HT-29 (cell line): ENCODE data around the gene HCRTR1. TPM values are rescaled to one million over a fixed set of nuclear protein-coding genes. Genes with fewer than 3 reads are reported as not detected.

ENCODE experiments used
- DNase-seq: peaks from one replicate; pipeline ENCODE4 v3.0.0-alpha.2; 2015; ENCODE audit warnings: low spot score
- total RNA-seq: library from RNA; depleted of rRNA; stranded (reverse); fragments of >200 nt; shearing (Covaris generic); gene quantifications from 2 replicates; pipeline ENCODE4 v1.2.3, GENCODE V29; 2014

The HCRTR1 gene
- total RNA-seq, 1 experiment from 2014 or later: not detected

- DNase-seq: no peak
Measured at GRCh38 chr1:31626223-31627207, 9.0 kb downstream of the HCRTR1 start.

GRCh38 chr1:31627301-31627929, 9.9 kb downstream of the HCRTR1 start:
- DNase-seq: no peak

- DNase-seq: no peak
Measured at GRCh38 chr1:31627930-31628559, 10.6 kb downstream of the HCRTR1 start.

GRCh38 chr1:31628931-31629556, 11.6 kb downstream of the HCRTR1 start:
- no peak for DNase-seq

GRCh38 chr1:31632649-31633048, 15.2 kb downstream of the HCRTR1 start:
- DNase-seq: no peak

- DNase-seq: peak; percentile 40
Measured at GRCh38 chr1:31633117-31633516, 15.6 kb downstream of the HCRTR1 start.

- DNase-seq: no peak
Measured at GRCh38 chr1:31637915-31638673, 20.6 kb downstream of the HCRTR1 start.

- DNase-seq: no peak
Measured at GRCh38 chr1:31639543-31639942, 22.1 kb downstream of the HCRTR1 start.

GRCh38 chr1:31640179-31640578, 22.7 kb downstream of the HCRTR1 start:
- no peak for DNase-seq

GRCh38 chr1:31640964-31641363, 23.5 kb downstream of the HCRTR1 start:
- DNase-seq: no peak

- no peak for DNase-seq
Measured at GRCh38 chr1:31642366-31642765, 24.9 kb downstream of the HCRTR1 start.

- DNase-seq: no peak
Measured at GRCh38 chr1:31642897-31643296, 25.4 kb downstream of the HCRTR1 start.

GRCh38 chr1:31643976-31644559, 26.6 kb downstream of the HCRTR1 start:
- no peak for DNase-seq

- peak; percentile 99 for DNase-seq
Measured at GRCh38 chr1:31644560-31645273, 27.2 kb downstream of the HCRTR1 start, which contains the start of gene PEF1. PEF1 (minus strand) TSS chr1:31644876; CDS start chr1:31644864, 12 bp downstream.

- no peak for DNase-seq
Measured at GRCh38 chr1:31645274-31645568, 27.7 kb downstream of the HCRTR1 start.

GRCh38 chr1:31646259-31646960, 28.9 kb downstream of the HCRTR1 start:
- DNase-seq: no peak

- DNase-seq: no peak
Measured at GRCh38 chr1:31647106-31647505, 29.6 kb downstream of the HCRTR1 start.

- no peak for DNase-seq
Measured at GRCh38 chr1:31648190-31648589, 30.7 kb downstream of the HCRTR1 start.

- DNase-seq: no peak
Measured at GRCh38 chr1:31648641-31649357, 31.3 kb downstream of the HCRTR1 start.
